Panc1 (cell line): ENCODE results near the gene MRPS22. TPM values are rescaled to one million over a fixed set of nuclear protein-coding genes. Genes with fewer than 3 reads are reported as not detected.
"Not testable (repeated sequence)": the region's sequence is repeated elsewhere in the genome, so short reads cannot be mapped to it uniquely, and the experiment has no call there.

Experiments
- ATAC-seq: fragments of 200-7000 bp; cut with Tn5 transposase; 2 replicates; pipeline ENCODE4 v1.9.1; 2020; ENCODE audit warnings: mild to moderate bottlenecking, moderate library complexity
- BruUV-seq: library from RNA; stranded (reverse); fragments of 400-500 nt; replicated peaks from 2 replicates; lab custom pipeline; 2021; lab: Mats Ljungman, UMichigan
- CTCF ChIA-PET: fragments of 300-600 bp; sonication (Branson Sonifier 250); formaldehyde crosslinking; loops from one replicate; lab custom pipeline; 2022; ENCODE audit warnings: antibody characterized with exemption; lab: Charles Lee
- POLR2A ChIA-PET: fragments of 300-600 bp; sonication (Branson Sonifier 250); formaldehyde crosslinking; loops from one replicate; lab custom pipeline; 2022; ENCODE audit warnings: antibody characterized with exemption; lab: Charles Lee
- DNase-seq: peaks from one replicate; pipeline ENCODE4 v3.0.0-alpha.2; 2010; ENCODE audit warnings: low read depth, low spot score
- H3K27ac ChIP-seq: 2 replicates; pipeline ENCODE4 v1.5.1; 2011; ENCODE audit warnings: mild to moderate bottlenecking, low read length, inconsistent platforms
- H3K27me3 ChIP-seq: fragments of 200-500 bp; sonication (Bioruptor generic); 2 replicates; pipeline ENCODE4 v1.6.0; 2014; ENCODE audit warnings: low read length, inconsistent platforms; ENCODE audit not compliant: control insufficient read depth, insufficient read depth
- H3K36me3 ChIP-seq: fragments of 200-500 bp; sonication (Bioruptor generic); 2 replicates; pipeline ENCODE4 v1.5.1; 2014; ENCODE audit warnings: inconsistent platforms, mild to moderate bottlenecking, low read length, moderate library complexity; ENCODE audit not compliant: control insufficient read depth, insufficient read depth
- H3K4me1 ChIP-seq: 2 replicates; pipeline ENCODE4 v1.5.1; 2011; ENCODE audit warnings: inconsistent platforms, mild to moderate bottlenecking, low read length, moderate library complexity; ENCODE audit not compliant: control insufficient read depth, insufficient read depth
- H3K4me3 ChIP-seq, 2 experiments: 2 replicates each; pipeline ENCODE4 v1.5.1; 2011 to 2012; ENCODE audit warnings: low read depth in 2 of 2, low read length in 2 of 2, mild to moderate bottlenecking in 2 of 2, inconsistent platforms in 1 of 2, moderate library complexity in 1 of 2
- H3K9me3 ChIP-seq: fragments of 200-500 bp; sonication (Bioruptor generic); 2 replicates; pipeline ENCODE4 v1.5.1; 2014; ENCODE audit warnings: low read depth, mild to moderate bottlenecking, inconsistent platforms, low read length, moderate library complexity; ENCODE audit not compliant: control insufficient read depth, insufficient read depth
- POLR2AphosphoS5 ChIP-seq: IDR thresholded peaks from 2 replicates; pipeline ENCODE4 v1.6.1; 2012; ENCODE audit warnings: mild to moderate bottlenecking, low read depth, low read length, moderate library complexity
- REST ChIP-seq, 2 experiments: IDR thresholded peaks; 2 replicates each; pipeline ENCODE4 v1.6.1; 2011 to 2012; ENCODE audit warnings: low read depth in 2 of 2, control low read depth in 1 of 2, low read length in 1 of 2, mild to moderate bottlenecking in 1 of 2, moderate library complexity in 1 of 2; ENCODE audit not compliant: insufficient read depth in 1 of 2
- SIN3A ChIP-seq: IDR thresholded peaks from 2 replicates; pipeline ENCODE4 v1.6.1; 2012; ENCODE audit warnings: low read depth, mild to moderate bottlenecking, low read length, moderate library complexity, borderline replicate concordance; ENCODE audit not compliant: insufficient read depth
- TCF7L2 ChIP-seq: IDR thresholded peaks from 2 replicates; pipeline ENCODE4 v1.6.1; 2011; ENCODE audit warnings: mild to moderate bottlenecking, low read depth, low read length, inconsistent platforms
- in situ Hi-C: cut with HindIII; loops from 2 replicates; pipeline ENCODE4 v1.10.0; 2016; ENCODE audit warnings: low sequenced_read_pairs, low pct_unique_long_range_greater_than_20kb
- intact Hi-C: fragments of 100-400 bp; cut with micrococcal nuclease; formaldehyde crosslinking; loops from one replicate; pipeline ENCODE4 v1.10.0; 2022; ENCODE audit not compliant: unreplicated experiment
- total RNA-seq: library from RNA; stranded (reverse); gene quantifications from one replicate; pipeline ENCODE4 v1.2.1, GENCODE V29; 2021; ENCODE audit not compliant: unreplicated experiment
- TF ChIP-seq, protein P1 (sequence below): fragments of 450-650 bp; IDR thresholded peaks from 2 replicates; pipeline ENCODE4 v1.5.1; 2017; ENCODE audit warnings: mild to moderate bottlenecking

Gene MRPS22
- total RNA-seq, 1 experiment from 2014 or later = 61.9 TPM

DNA sequence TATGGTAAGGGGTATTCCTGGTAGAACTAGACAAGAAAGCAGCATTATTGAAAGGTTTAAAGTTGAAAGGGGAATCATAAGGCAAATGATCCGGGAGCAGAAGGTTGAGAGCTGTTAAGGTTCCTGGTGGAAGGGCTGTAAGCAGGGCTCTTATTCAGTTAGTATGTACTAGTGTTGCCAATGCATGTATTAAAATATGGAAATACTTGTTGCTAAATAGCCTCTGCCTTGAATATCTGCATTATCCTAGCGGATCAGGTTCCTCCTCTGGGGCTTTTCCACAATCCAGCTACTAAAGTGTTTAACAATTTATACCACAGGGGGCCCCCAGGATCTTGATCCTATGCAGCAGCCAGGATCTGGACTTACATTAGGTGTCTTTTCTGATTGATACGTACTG is 52.9 kb downstream of the MRPS22 start:
- intact Hi-C loops = no loop called here
- Histone ChIP-seq H3K27ac (no peak overlapping the region), H3K36me3 (no peaks in the 10 kb centered on the region), H3K27me3 (no peaks in the 10 kb centered on the region), H3K4me3 (no peak overlapping the region), H3K9me3 (no peaks in the 10 kb centered on the region), H3K4me1 (no peaks in the 10 kb centered on the region)
- no TSS peak for BruUV-seq
- no peak for ATAC-seq
- in situ Hi-C loops = no loop called here
- CTCF ChIA-PET = interaction anchor here (0.6 to 0.7 kb wide), 2 partner anchors 654 to 1520 kb away, joined by 5 to 9 read pairs; no protein-coding TSS in a partner anchor
- DNase-seq = no peak
- POLR2A ChIA-PET = no interaction called here
- TF ChIP-seq TCF7L2 = no peak
- no peak for TF ChIP-seq SIN3A
- TF ChIP-seq POLR2AphosphoS5 = no peak
- TF ChIP-seq REST (IDR thresholded peaks at IDR 0.05; ENCODE audit: insufficient read depth in 1 of 2, low read depth in 2 of 2, low read length in 1 of 2) = no peak
- TF ChIP-seq, protein P1, sequence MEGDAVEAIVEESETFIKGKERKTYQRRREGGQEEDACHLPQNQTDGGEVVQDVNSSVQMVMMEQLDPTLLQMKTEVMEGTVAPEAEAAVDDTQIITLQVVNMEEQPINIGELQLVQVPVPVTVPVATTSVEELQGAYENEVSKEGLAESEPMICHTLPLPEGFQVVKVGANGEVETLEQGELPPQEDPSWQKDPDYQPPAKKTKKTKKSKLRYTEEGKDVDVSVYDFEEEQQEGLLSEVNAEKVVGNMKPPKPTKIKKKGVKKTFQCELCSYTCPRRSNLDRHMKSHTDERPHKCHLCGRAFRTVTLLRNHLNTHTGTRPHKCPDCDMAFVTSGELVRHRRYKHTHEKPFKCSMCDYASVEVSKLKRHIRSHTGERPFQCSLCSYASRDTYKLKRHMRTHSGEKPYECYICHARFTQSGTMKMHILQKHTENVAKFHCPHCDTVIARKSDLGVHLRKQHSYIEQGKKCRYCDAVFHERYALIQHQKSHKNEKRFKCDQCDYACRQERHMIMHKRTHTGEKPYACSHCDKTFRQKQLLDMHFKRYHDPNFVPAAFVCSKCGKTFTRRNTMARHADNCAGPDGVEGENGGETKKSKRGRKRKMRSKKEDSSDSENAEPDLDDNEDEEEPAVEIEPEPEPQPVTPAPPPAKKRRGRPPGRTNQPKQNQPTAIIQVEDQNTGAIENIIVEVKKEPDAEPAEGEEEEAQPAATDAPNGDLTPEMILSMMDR = no peak

DNA sequence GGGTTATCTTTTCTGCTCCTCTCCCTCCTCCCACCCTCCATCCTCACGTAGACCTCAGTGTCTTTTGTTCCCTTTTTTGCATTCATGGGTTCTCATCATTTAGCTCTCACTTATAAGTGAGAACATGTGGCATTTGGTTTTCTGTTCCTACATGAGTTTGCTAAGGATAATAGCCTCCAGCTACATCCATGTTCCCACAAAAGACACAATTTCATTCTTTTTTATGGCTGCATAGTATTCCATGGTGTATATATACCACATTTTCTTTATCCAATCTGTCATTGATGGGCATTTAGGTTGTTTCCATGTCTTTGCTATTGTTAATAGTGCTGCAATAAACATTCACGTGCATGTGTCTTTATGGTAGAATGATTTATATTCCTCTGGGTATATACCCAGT is 57.3 kb downstream of the MRPS22 start:
- H3K27ac ChIP-seq, CTCF ChIA-PET: not testable (repeated sequence)

More for the DNA sequence above, 57.3 kb downstream of the MRPS22 start:
- BruUV-seq, in situ Hi-C loops, intact Hi-C loops, DNase-seq, H3K27me3 ChIP-seq, POLR2A ChIA-PET, H3K4me3 ChIP-seq, H3K36me3 ChIP-seq, H3K9me3 ChIP-seq, H3K4me1 ChIP-seq, ATAC-seq: not testable (repeated sequence)

Other genes starting within 250 kb of the MRPS22 start
- 150 TPM for gene COPB2, start 45.6 kb downstream of the MRPS22 start, total RNA-seq
- gene RBP2, start 132.5 kb downstream of the MRPS22 start, total RNA-seq = not detected
- gene RBP1, start 195.7 kb downstream of the MRPS22 start, total RNA-seq = 18.6 TPM